B cell (primary cell): ENCODE data around the gene PHETA2. TPM values are rescaled to one million over a fixed set of nuclear protein-coding genes. Genes with fewer than 3 reads are reported as not detected.

ENCODE experiments used
- ATAC-seq: fragments of 200-7000 bp; cut with Tn5 transposase; one replicate; pipeline ENCODE4 v1.10.0; 2021; ENCODE audit warnings: low read depth, mild to moderate bottlenecking, moderate number of reproducible peaks, moderate library complexity
- CTCF ChIA-PET: fragments of 350-600 bp; sonication (Branson Sonifier 250); formaldehyde crosslinking; loops from one replicate; lab custom pipeline; 2021; ENCODE audit warnings: antibody characterized with exemption, inconsistent platforms; lab: Charles Lee
- POLR2A ChIA-PET: fragments of 350-600 bp; sonication (Branson Sonifier 250); formaldehyde crosslinking; loops from one replicate; lab custom pipeline; 2021; ENCODE audit warnings: antibody characterized with exemption; lab: Charles Lee
- DNase-seq: peaks from one replicate; pipeline ENCODE4 v3.0.0; 2013
- H2AFZ ChIP-seq: 2 replicates; pipeline ENCODE4 v1.6.1; 2012; ENCODE audit warnings: mild to moderate bottlenecking, low read depth, low read length; ENCODE audit not compliant: insufficient read depth, poor library complexity, severe bottlenecking
- H3K27ac ChIP-seq, 2 donors: 1 replicate in 1 of 2; 2 replicates in 1 of 2; pipeline ENCODE4 v1.5.1; 2012 to 2013; ENCODE audit warnings: low read length in 2 of 2, mild to moderate bottlenecking in 2 of 2, moderate library complexity in 1 of 2
- H3K27me3 ChIP-seq, 4 experiments: fragments of 200-600 bp in 1 of 4; sonication (generic) in 1 of 4; replicated peaks in 1 of 4; 1 replicate in 2 of 4; 2 replicates in 2 of 4; pipeline versions ENCODE4 v1.6.1 to v1.7.0; 2013 to 2016; ENCODE audit warnings: low read length in 3 of 4, mild to moderate bottlenecking in 2 of 4, mixed read lengths in 1 of 4, moderate library complexity in 1 of 4; ENCODE audit not compliant: insufficient read depth in 4 of 4, control insufficient read depth in 3 of 4; ENCODE audit errors: control extremely low read depth in 1 of 4
- H3K36me3 ChIP-seq, 2 experiments: replicated peaks in 1 of 2; 1 replicate in 1 of 2; 2 replicates in 1 of 2; pipeline versions ENCODE4 v1.6.1 to v1.7.1; 2013; ENCODE audit warnings: low read length in 1 of 2; ENCODE audit not compliant: insufficient read depth in 2 of 2, control insufficient read depth in 1 of 2; ENCODE audit errors: control extremely low read depth in 1 of 2, extremely low read depth in 1 of 2
- H3K4me1 ChIP-seq, 2 donors: fragments of 200-600 bp in 1 of 2; sonication (generic) in 1 of 2; 1 replicate in 1 of 2; 2 replicates in 1 of 2; pipeline versions ENCODE4 v1.5.1 to v1.6.1; 2013 to 2017; ENCODE audit warnings: low read length in 2 of 2; ENCODE audit not compliant: control insufficient read depth in 2 of 2, insufficient read depth in 2 of 2
- H3K4me2 ChIP-seq: replicated peaks from 2 replicates; pipeline ENCODE3; 2012; ENCODE audit warnings: mild to moderate bottlenecking, low read depth, low read length; ENCODE audit not compliant: poor library complexity, severe bottlenecking
- H3K4me3 ChIP-seq, 5 experiments: fragments of 200-600 bp in 1 of 5; sonication (generic) in 1 of 5; 1 replicate in 3 of 5; 2 replicates in 2 of 5; pipeline versions ENCODE4 v1.5.1 to v1.7.0; 2011 to 2016; ENCODE audit warnings: low read length in 4 of 5, mild to moderate bottlenecking in 4 of 5, low read depth in 2 of 5, control low read depth in 1 of 5, moderate library complexity in 1 of 5; ENCODE audit not compliant: insufficient read depth in 1 of 5; ENCODE audit errors: control extremely low read depth in 1 of 5, extremely low read depth in 1 of 5
- H3K79me2 ChIP-seq: fragments of 200-600 bp; sonication (generic); one replicate; pipeline ENCODE4 v1.6.0; 2016; ENCODE audit warnings: low read length; ENCODE audit not compliant: control insufficient read depth, insufficient read depth
- H3K9ac ChIP-seq: fragments of 200-600 bp; sonication (generic); 2 replicates; pipeline ENCODE4 v1.6.1; 2017; ENCODE audit warnings: mild to moderate bottlenecking, low read length, moderate library complexity
- H3K9me3 ChIP-seq, 3 donors: one replicate each; pipeline versions ENCODE4 v1.6.1 to v1.7.1; 2013; ENCODE audit warnings: low read length in 2 of 3; ENCODE audit not compliant: control insufficient read depth in 2 of 3, insufficient read depth in 1 of 3; ENCODE audit errors: control extremely low read depth in 1 of 3
- H4K20me1 ChIP-seq: 2 replicates; pipeline ENCODE4 v1.6.0; 2012; ENCODE audit warnings: mild to moderate bottlenecking, low read length; ENCODE audit not compliant: insufficient read depth, control insufficient read depth, poor library complexity, severe bottlenecking
- H3K27ac Mint-ChIP-seq: one replicate; pipeline ENCODE4 v1.8.0; 2021; ENCODE audit warnings: mixed read lengths
- H3K27me3 Mint-ChIP-seq: one replicate; pipeline ENCODE4 v1.8.0; 2021; ENCODE audit warnings: mixed read lengths
- H3K4me1 Mint-ChIP-seq: one replicate; pipeline ENCODE4 v1.8.0; 2021; ENCODE audit warnings: mixed read lengths
- H3K4me3 Mint-ChIP-seq: one replicate; pipeline ENCODE4 v1.8.0; 2021; ENCODE audit warnings: mixed read lengths
- H3K9me3 Mint-ChIP-seq: one replicate; pipeline ENCODE4 v1.8.0; 2022; ENCODE audit warnings: mixed read lengths; ENCODE audit not compliant: insufficient read depth
- EZH2 ChIP-seq: IDR thresholded peaks from 2 replicates; pipeline ENCODE4 v1.6.1; 2012; ENCODE audit warnings: borderline replicate concordance, low read depth, mild to moderate bottlenecking, moderate library complexity, low read length; ENCODE audit not compliant: insufficient read depth, poor library complexity, severe bottlenecking
- WGBS: methylation state at CpG from one replicate; pipeline ENCODE4 v1.1.5; 2013; ENCODE audit warnings: missing lambda C conversion rate; ENCODE audit not compliant: insufficient coverage; 5-methylcytosine and 5-hydroxymethylcytosine counted together
- intact Hi-C: fragments of 100-400 bp; cut with micrococcal nuclease; formaldehyde crosslinking; loops from one replicate; pipeline ENCODE4 v1.10.0; 2022
- polyA plus RNA-seq: library from polyadenylated mRNA; depleted of rRNA; stranded (reverse); fragments of >200 nt; gene quantifications from 2 replicates; pipeline ENCODE4 v1.2.3, GENCODE V29; 2012
- total RNA-seq, 2 donors: library from RNA; stranded (reverse); fragments of 120-200 nt in 1 of 2; gene quantifications; 1 replicate in 1 of 2; 2 replicates in 1 of 2; pipeline versions ENCODE4 v1.2.3 to v1.2.4, GENCODE V29; 2013 to 2022
- TF ChIP-seq, protein P1 (sequence below): fragments of 200-600 bp; IDR thresholded peaks from one replicate; pipeline ENCODE4 v1.8.0; 2022; ENCODE audit warnings: antibody characterized with exemption, mild to moderate bottlenecking

Gene PHETA2
- total and polyA plus RNA-seq, 2 donors (not counting 1 experiment from before 2014, with no cell fraction given), result 1.1 to 3.8 TPM

DNA sequence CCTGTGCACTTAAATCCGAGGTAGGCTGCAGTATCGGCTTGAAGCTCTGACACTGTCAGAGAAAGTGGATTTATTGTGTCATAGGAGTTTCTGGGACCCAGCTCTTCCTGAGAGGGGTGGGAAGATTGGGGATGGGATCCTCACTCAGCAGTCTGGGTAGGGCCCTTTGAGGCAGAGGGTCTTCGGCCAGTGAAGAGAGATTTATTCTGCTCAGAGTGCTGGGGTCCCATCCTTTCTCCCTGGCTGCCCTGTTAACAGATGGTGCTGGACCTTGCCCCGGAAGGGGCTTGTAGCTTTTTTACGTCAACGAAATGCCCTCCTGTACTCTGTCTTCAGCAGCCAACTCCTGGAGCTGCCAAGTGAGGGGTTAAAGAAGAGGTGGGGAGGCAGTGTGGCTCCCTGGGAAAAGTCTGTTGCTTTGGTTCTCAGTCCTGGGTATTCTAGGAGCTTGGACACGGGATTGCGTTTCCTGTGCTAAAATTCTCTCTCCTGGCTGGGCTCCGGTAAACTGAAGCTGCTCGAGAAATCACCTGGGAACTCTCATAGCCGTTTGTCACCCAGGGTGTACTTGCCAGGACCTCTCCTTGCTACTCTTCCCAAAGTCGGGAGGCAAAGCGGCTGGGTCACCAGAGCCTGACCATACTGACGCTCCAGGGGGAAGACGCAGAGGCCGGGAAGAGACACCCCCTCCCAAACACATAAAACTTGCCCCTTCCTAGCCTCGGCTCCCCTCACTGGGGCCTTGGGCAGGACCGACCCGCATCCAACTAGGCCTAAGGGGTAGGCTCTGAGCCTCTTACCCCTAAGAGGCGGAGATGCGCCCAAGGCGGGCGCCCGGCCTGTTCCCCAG, 4.6 kb downstream of the PHETA2 start:
- H3K4me3 ChIP-seq, result peak overlapping the region; percentile 26 to 89 (median 70)
- Mint-ChIP-seq H3K27ac (peak overlapping the region; percentile 97), H3K4me1 (peaks cover 38% of the 10 kb centered on the region), H3K4me3 (peak overlapping the region; percentile 96), H3K9me3 (no peaks in the 10 kb centered on the region), H3K27me3 (no peaks in the 10 kb centered on the region)
- peak overlapping the region; percentile 90 for H2AFZ ChIP-seq
- H3K27ac ChIP-seq, result peak overlapping the region; percentile 99
- WGBS, result 69% methylated on average over 23 of the region's 24 CpGs
- H3K9ac ChIP-seq, result peak overlapping the region; percentile 97
- no peak for ATAC-seq
- H3K4me1 ChIP-seq, result peaks cover 26 to 41% of the 10 kb centered on the region in 2 donors
- CTCF ChIA-PET, result interaction anchor here (1.1 to 4.0 kb wide), 4 partner anchors 12 to 382 kb away, joined by 4 to 41 read pairs (median 4); partner anchors contain the start of gene NDUFA6
- H3K9me3 ChIP-seq, result no peaks in the 10 kb centered on the region
- DNase-seq, result no peak
- intact Hi-C loops, result loop anchor here (1.0 to 2.0 kb wide), 4 partner anchors 8 to 792 kb away; partner anchors contain the start of genes NAGA, NDUFA6 and RANGAP1
- peaks cover 42% of the 10 kb centered on the region for H3K79me2 ChIP-seq
- peaks cover 0 to 20% of the 10 kb centered on the region in 2 experiments for H3K36me3 ChIP-seq
- H3K4me2 ChIP-seq, result peak overlapping the region; percentile 88
- no peaks in the 10 kb centered on the region for H3K27me3 ChIP-seq
- H4K20me1 ChIP-seq, result peaks cover 5% of the 10 kb centered on the region
- POLR2A ChIA-PET, result interaction anchor here (0.6 to 4.0 kb wide), 7 partner anchors 9 to 1260 kb away, joined by 4 to 45 read pairs (median 5); partner anchors contain the start of genes NAGA, NDUFA6, POLDIP3 and WBP2NL
- TF ChIP-seq, protein P1, sequence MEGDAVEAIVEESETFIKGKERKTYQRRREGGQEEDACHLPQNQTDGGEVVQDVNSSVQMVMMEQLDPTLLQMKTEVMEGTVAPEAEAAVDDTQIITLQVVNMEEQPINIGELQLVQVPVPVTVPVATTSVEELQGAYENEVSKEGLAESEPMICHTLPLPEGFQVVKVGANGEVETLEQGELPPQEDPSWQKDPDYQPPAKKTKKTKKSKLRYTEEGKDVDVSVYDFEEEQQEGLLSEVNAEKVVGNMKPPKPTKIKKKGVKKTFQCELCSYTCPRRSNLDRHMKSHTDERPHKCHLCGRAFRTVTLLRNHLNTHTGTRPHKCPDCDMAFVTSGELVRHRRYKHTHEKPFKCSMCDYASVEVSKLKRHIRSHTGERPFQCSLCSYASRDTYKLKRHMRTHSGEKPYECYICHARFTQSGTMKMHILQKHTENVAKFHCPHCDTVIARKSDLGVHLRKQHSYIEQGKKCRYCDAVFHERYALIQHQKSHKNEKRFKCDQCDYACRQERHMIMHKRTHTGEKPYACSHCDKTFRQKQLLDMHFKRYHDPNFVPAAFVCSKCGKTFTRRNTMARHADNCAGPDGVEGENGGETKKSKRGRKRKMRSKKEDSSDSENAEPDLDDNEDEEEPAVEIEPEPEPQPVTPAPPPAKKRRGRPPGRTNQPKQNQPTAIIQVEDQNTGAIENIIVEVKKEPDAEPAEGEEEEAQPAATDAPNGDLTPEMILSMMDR, result no peak
- no peak for TF ChIP-seq EZH2
